GM18951 (cell line): ENCODE results near the gene VOPP1.

Experiments used
- POLR2A ChIP-seq: IDR thresholded peaks from 4 replicates; pipeline ENCODE4 v1.6.1; 2011; ENCODE audit warnings: mild to moderate bottlenecking; ENCODE audit not compliant: insufficient read length, insufficient read depth; ENCODE audit errors: extremely low read depth
- in situ Hi-C: fragments of 300-500 bp; cut with MboI; formaldehyde crosslinking; loops from one replicate; pipeline ENCODE4 v1.12.0; 2022; ENCODE audit warnings: low sequenced_read_pairs, mixed read lengths, inconsistent platforms; ENCODE audit not compliant: unreplicated experiment

The VOPP1 gene

DNA sequence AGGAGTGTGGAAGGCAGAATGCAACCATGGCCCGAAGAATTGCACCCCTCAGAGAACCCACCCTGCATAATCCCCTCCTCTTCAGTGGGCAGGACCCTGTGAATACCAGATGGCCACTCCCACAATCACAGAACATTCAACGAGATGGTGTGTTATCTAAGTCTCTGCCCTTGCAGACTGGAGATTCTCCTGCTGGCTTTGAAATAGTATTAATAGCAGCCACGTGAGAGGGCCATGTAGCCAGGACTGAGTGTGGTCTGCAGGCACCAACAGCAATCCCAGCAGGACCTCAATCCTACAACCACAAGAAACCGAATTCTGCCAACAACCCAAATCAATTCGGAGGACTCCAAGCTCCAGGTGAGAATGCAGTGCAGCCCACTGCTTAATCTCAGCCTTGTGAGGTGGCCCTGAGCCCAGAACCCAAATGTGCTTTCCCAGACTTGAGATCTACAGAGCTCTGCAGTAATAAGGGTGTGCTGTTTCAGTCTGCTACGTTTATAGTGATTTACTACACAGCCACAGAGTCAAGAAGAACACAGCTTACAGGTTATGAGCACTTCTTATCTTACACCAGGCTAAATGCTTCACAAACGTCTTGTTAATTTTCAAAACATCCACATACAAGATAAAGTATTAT, 72.1 kb downstream of the VOPP1 start:
- no peak for TF ChIP-seq POLR2A

DNA sequence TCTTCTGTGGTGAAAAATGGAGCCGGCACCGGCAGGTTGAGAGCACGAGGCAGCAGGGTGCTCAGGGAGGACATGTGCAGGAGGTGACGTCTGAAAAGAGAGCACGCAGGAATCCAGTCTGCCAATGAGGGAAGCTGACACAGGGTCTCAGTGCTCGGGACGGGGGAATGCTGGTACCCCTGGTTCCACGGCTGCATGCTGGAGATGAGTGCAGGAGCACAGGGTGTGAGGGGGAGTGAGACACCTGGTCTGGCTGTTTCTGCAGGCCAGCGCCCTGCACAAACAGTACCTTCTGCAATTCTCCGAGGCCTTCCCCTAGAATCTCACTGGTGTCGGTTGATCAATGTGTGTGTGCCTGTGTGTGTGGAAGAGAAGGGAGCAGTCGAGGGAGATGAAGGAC, 72.7 kb downstream of the VOPP1 start:
- in situ Hi-C loops: no loop called here

More for the DNA sequence above, 72.1 kb downstream of the VOPP1 start:
- in situ Hi-C loops: no loop called here

DNA sequence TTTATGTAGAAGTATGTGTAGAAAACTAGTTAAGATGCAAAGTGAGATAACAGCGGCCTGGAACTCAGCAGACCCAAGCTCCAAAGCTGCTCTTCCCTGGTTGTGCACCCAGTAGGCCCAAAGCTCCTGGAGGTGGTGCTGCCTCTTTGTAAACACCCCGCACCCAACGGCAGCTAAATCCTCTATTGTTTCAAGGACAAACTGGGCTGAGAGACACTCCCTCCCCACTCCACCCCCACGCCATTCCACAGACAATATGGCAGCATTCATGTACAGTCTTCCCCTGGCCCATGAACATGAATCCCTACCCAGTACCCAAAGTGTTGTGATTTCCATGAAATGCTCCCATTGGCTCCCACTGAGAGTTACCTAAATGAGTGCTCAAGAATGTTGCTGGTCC, 73.5 kb downstream of the VOPP1 start:
- no peak for TF ChIP-seq POLR2A
- in situ Hi-C loops: no loop called here

More for the DNA sequence above, 72.7 kb downstream of the VOPP1 start:
- TF ChIP-seq POLR2A: no peak

DNA sequence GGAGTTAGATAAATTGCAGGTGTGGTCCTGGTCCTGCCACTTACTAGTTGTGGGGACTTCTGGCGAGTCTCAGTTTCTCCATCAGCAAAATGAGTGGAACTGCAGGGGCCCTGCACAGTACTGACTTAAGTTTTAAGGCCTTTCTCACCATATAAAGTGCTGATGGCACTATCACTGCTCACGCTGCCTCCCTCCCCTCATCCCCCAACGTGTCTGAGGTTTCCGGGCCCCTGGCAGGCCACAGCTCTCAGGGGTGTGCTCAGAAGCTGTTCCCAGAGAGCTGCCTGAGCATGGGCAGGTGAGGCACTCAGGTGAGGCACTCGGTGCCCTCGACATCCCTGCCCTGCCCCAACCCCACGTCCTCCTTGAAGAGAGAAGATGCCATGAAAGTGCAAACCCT, 74.2 kb downstream of the VOPP1 start:
- in situ Hi-C loops: no loop called here
- no peak for TF ChIP-seq POLR2A

DNA sequence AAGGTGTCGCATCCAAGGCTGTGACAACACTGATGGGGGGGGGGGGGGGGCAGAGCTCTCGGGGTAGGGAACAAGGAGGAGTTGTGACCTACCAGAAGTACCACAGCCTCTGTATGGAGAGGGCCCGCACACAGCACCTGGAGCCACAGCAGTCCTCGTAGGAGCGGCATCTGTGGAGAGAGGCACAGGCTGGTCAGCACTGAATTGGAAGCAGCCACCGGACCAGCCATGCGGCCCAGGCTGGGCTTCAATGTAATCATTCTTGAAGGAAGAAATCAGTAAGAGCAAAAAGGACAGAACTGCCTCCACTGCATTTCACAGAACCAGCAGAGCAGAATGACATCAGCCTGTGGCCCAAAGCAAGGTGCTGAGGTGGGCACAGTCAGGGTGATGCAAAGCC, 74.8 kb downstream of the VOPP1 start:
- no peak for TF ChIP-seq POLR2A
- in situ Hi-C loops: no loop called here

DNA sequence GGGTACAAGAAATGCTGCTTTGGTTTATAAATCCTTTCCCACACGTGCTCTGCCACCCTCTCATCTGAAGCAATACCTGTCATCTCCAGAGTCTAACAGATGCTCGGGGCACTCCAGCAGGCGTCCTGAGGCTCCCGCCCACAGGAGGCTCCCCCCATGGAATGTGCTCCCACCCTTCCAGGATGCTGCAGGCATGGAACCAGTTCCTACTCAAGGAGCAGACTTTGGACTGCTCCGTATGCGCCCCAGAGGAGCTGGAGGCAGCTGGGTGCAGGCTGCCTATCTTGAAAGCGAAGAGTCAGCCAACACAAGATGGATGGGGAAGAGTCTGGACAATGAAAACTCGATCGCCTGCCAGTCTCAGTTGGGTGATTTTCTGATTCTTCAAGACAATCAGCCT, 75.4 kb downstream of the VOPP1 start:
- no peak for TF ChIP-seq POLR2A
- in situ Hi-C loops: no loop called here

DNA sequence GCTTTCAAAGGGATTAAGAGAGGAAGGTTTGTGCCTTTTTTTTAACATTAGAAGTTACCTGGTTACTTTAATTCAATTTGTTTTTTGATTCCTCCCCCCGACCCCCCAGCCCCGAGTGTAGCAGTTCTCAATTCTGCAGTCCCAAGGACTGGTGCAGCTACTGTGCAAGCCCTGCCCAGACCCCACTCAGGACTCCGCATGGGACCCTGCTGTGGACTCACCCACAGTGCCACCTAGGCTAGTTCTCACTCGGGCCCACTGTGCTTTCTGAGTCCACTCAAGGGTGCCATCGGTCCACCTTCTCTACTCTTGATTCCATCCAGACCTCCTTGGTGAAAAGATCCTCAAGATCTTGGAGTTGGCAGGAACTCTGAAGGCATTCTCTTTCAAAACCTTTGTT, 77.4 kb downstream of the VOPP1 start:
- in situ Hi-C loops: no loop called here
- TF ChIP-seq POLR2A: no peak

DNA sequence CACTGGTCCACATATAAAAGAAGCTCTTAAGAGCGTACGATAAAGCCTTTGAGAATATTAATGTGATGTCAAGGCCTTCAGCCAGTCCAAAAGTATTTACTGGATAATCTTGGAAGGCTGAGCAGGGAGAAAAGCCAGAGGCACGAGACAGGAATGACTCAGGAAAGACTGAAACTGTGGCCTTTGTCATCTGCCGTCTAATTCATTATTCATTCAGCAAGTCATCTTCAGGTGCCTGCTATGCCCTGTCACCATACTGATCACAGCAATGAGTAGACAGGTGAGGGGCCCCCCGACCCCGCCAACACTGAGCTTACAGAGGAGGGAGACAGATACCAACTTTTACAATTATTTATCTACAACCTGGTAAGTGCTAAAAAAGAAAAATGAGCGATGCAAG, 78.9 kb downstream of the VOPP1 start:
- TF ChIP-seq POLR2A: no peak
- in situ Hi-C loops: no loop called here

DNA sequence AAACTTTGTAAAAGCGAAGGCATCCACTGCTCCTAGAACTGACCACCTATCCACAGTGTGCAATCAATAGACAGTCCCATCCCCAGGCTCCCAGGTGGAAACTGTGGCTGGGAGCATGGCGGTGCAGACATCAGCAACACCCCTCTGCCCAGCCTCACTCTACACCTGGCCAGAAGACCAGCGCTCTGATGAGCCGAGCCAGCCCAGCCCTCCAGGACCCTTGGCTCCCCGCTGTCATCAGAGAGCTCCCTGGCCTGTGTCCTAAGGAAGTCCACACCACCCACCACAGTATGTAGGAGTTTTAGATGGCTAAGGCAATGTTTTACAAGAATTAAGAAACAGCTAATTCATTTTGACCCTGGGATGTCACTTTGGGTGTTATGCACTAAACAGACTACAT, 81.0 kb downstream of the VOPP1 start:
- no peak for TF ChIP-seq POLR2A
- in situ Hi-C loops: no loop called here

DNA sequence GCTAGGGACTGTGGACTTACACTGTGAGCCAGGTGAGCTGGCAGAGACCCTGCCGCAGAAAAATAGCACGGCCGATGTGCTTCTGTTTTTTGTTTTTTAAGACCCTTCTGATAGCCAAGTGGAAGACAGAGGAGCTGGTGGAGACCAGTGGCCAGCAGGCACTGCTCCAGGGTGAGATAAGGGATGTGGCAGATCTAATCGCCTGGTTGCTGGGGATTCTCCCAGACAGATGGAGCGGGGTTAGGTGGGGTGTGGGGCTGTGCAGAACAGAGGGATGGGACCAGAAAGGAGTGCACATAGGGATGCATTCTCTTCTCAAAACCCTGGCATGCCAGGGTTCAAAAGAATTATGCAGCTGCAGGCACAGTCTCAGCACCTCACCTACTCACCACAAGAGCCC, 82.2 kb downstream of the VOPP1 start:
- in situ Hi-C loops: no loop called here
- TF ChIP-seq POLR2A: no peak

DNA sequence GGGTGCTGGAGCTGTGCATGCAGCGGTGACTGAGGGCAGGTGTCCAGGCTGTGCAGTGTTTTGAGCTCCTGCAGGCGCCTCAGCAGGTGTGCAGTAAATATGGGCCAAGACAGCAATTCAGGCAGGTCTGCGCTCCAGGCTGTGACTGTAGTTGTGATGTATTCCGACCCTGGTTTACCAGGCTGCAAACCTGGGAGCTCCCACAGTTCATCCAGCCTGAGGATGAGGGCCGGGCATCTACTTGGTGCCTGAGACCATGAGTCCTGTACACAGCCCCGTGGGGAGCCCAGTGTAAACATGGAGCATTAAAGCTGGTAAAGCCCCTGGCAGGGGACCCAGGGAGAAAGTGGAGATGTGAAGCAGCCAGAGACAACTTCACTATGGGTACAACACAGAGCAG, 82.8 kb downstream of the VOPP1 start:
- no peak for TF ChIP-seq POLR2A
- in situ Hi-C loops: no loop called here

DNA sequence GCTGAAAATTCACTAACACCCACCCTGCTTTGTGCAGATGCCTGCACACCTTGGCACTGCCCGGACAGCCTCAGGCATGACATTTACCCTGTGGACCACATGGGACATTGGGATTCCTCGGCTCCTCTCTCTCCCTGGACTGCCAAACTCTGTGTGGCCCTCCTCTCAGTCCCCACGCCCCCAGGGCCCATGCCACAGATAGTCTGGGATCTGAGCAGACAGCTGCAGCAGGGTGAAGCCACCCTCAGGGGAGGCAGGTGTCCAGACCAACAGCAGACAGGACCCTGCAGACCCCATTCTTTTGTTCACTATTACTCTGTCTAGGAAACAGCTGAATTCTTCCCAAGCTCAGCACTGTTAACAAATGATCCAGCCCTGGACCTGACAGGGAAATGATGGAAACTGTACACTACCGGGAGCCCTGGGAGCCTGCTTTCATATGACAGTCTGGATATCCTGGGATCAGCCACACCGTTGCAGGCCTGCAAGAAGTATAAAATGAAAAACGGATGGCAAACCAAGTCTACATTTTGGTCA, 83.4 kb downstream of the VOPP1 start:
- in situ Hi-C loops: no loop called here
- no peak for TF ChIP-seq POLR2A

DNA sequence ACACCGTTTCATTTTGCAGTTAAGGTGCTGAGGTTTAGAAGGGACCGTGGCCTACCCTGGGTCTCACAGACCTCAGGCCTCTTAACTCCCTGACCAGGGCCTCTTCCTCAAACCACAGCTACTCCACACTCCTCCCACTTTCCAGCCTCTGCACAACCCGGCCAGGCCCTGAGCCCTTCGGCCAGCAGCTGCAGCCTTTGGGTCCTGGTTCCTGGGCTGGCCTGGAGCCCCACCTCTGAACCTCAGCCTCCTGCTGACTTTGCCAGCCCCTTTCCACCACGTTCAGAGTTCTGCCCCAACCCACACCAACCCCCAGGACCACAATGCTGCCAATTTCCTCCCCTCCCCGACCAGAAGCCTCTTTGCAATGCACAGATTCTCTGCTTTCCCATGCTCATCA, 84.1 kb downstream of the VOPP1 start:
- in situ Hi-C loops: no loop called here
- TF ChIP-seq POLR2A: no peak

DNA sequence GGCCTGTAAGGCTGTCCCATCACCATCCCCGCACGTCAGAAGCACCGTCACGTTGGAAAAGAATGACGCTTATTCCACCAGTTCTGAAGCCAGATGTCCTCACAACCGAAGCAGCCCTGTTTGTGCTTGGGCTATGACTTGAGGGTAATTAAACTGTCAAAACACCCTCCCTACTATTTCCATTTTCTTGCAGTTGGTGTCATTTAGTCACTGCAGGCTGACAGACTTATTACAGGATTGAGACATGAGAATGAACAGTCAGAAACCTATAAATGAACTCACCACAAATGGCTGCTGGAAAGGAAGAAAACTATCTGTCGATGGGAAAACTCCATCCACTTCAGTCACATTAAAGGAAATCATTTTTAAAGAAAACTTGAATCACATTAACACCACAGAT, 85.3 kb downstream of the VOPP1 start:
- in situ Hi-C loops: no loop called here
- no peak for TF ChIP-seq POLR2A

DNA sequence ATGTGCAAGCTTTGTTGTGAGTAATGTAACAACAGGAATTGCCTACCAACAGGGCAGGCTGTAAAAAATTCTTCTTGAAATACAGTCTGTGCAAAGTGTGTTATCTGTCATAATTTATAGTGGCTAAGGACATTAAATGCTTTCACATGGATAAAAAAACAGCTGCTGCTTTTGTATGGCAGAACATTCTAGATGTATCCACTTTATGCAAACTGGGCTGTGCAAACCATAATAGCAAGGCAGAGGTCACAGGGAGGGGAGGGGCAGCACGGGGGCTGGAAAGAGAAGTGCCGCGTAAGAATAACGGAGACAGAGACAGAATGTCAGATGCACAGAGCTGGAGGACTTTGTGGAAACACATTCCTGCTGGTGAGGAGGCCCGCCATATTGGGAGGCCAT, 86.1 kb downstream of the VOPP1 start:
- TF ChIP-seq POLR2A: no peak
- in situ Hi-C loops: no loop called here
